ENCODE measurements around the gene PAM. TPM values are rescaled to one million over a fixed set of nuclear protein-coding genes. Genes with fewer than 3 reads are reported as not detected.

The PAM gene
- total RNA-seq, 1 experiment from 2014 or later: 257 TPM

DNA sequence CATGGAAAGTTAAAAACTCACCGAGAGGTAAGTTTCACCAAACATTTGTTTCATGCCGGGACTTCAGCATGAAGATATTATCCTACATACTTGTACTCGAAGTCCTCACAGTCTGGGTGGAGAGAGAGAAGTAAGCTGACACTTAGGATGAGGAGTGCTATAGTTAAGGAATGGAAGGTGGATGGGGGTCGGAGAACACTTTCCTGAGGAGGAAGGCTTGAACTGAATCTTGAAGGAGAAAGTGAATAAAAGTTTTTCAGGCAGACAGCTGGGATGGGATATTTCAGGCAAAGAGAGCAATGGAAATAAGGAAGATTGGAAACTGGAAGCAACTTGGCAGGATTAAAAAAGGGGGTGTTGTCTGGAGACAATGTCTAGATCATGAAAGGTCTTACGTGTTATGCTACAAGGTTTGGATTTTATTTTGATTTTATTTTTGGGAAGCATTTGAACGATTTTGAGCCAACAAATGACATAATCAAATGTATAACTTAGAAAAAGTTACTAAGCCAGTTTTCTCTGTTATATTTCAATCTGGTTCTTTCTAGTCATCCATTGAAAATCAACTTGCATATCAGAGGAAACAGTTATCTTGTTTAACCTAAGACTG, 167.1 kb downstream of the PAM start:
- no peak overlapping the region for H3K27ac ChIP-seq (ENCODE audit: low read depth, low read length)
- no peak for ATAC-seq
- no peaks in the 10 kb centered on the region for H4K20me1 ChIP-seq (ENCODE audit: insufficient read depth)
- peaks cover 7 to 10% of the 10 kb centered on the region in 2 experiments; a peak in 3 of 4 replicates for H3K36me3 ChIP-seq (ENCODE audit: control insufficient read depth in 1 of 2, insufficient read depth in 2 of 2, low read length in 2 of 2)
- no peaks in the 10 kb centered on the region for H3K9me2 ChIP-seq (ENCODE audit: insufficient read depth)
- H3K4me1 ChIP-seq (ENCODE audit: control insufficient read depth in 1 of 2, insufficient read depth in 2 of 2, low read length in 2 of 2): peaks cover 13 to 20% of the 10 kb centered on the region in 2 experiments
- no peak for DNase-seq (ENCODE audit: low read depth, low spot score)
- H3K4me2 ChIP-seq (ENCODE audit: low read length): no peak overlapping the region
- no TSS peak for BruUV-seq (replicated peaks)
- TF ChIP-seq JUND (IDR thresholded peaks at IDR 0.05) (no peak), POLR2A (IDR thresholded peaks at IDR 0.05; ENCODE audit: borderline replicate concordance, extremely low read depth, insufficient read depth, insufficient read length) (no peak), ELF1 (IDR thresholded peaks at IDR 0.05; ENCODE audit: borderline replicate concordance, low read depth) (no peak), SRF (IDR thresholded peaks at IDR 0.05; ENCODE audit: low read depth) (no peak), TCF7L2 (IDR thresholded peaks at IDR 0.05; ENCODE audit: borderline replicate concordance, extremely low read depth, insufficient read depth, insufficient read length) (no peak), REST (IDR thresholded peaks at IDR 0.05; ENCODE audit: low read depth) (no peak), FOSL1 (IDR thresholded peaks at IDR 0.05; ENCODE audit: low read depth) (no peak), CBX3 (IDR thresholded peaks at IDR 0.05; ENCODE audit: low read depth) (no peak)
- TF ChIP-seq, protein P1, sequence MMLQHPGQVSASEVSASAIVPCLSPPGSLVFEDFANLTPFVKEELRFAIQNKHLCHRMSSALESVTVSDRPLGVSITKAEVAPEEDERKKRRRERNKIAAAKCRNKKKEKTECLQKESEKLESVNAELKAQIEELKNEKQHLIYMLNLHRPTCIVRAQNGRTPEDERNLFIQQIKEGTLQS (IDR thresholded peaks at IDR 0.05): no peak
- H3K9me3 ChIP-seq (ENCODE audit: control insufficient read depth in 1 of 2, insufficient read depth in 1 of 2, low read depth in 1 of 2, low read length in 2 of 2): no peaks in the 10 kb centered on the region
- no peak overlapping the region for H2AFZ ChIP-seq (ENCODE audit: low read depth, low read length, poor library complexity, severe bottlenecking)
- H3K4me3 ChIP-seq (replicated peaks in 1 of 2; ENCODE audit: low read depth in 1 of 2, low read length in 2 of 2): no peak overlapping the region
- no peaks in the 10 kb centered on the region for H3K27me3 ChIP-seq (ENCODE audit: insufficient read depth, low read length)
- ChIA-PET CTCF (no interaction called here), RAD21 (ENCODE audit: low non-redundant PET in 1 of 2, low total read pairs in 2 of 2, uncharacterized antibody in 2 of 2, unreplicated experiment in 2 of 2) (no interaction called here), POLR2A (no interaction called here)
- H3K79me2 ChIP-seq (ENCODE audit: insufficient read depth, low read length): no peaks in the 10 kb centered on the region; the same call in 1 of the 2 replicates
- intact Hi-C loops (cut with micrococcal nuclease): no loop called here
- H3K9ac ChIP-seq (ENCODE audit: low read length): no peak overlapping the region
